ENCODE data around the gene AOAH.

DNA sequence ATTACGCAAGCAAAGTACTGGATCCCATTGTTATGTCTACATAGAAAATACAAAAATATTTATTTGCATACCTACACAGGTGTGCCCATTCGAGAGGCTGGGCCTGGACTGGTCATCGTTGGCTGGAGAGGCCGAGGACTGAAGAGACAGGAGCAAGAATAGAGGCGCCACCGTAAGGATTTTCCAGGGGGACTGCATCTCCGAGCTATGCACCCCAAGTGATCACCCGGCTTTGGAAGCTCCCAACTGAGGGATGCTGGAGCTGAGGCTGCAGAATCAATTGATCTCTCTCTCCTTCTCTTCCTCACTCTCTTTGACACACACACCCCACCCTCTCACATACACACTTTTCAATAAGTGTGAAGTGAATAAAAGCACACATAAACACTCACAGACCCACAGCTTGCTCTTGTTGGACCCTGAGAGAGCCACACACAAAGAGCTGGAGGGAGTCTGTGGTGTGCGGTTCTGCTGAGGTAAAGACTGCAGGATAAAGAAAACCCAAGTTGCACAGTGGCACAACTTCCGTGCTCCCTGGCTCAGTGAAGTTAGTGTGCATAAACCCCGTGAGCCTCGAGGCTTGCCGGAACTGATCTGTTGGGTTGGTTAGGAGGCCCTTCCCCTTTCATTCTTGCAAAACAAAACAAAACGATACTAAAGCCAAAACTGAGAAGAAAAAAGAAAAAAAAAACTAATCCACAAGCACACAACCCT lies at the start of gene AOAH:
- TF ChIP-seq, protein P1, sequence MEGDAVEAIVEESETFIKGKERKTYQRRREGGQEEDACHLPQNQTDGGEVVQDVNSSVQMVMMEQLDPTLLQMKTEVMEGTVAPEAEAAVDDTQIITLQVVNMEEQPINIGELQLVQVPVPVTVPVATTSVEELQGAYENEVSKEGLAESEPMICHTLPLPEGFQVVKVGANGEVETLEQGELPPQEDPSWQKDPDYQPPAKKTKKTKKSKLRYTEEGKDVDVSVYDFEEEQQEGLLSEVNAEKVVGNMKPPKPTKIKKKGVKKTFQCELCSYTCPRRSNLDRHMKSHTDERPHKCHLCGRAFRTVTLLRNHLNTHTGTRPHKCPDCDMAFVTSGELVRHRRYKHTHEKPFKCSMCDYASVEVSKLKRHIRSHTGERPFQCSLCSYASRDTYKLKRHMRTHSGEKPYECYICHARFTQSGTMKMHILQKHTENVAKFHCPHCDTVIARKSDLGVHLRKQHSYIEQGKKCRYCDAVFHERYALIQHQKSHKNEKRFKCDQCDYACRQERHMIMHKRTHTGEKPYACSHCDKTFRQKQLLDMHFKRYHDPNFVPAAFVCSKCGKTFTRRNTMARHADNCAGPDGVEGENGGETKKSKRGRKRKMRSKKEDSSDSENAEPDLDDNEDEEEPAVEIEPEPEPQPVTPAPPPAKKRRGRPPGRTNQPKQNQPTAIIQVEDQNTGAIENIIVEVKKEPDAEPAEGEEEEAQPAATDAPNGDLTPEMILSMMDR (IDR thresholded peaks at IDR 0.05): no peak
- no peak for TF ChIP-seq EP300 (IDR thresholded peaks at IDR 0.05)
